Ammon's horn (tissue), 1 donor: ENCODE data around the gene HMGN2.
"Not testable (repeated sequence)": the region's sequence is repeated elsewhere in the genome, so short reads cannot be mapped to it uniquely, and the experiment has no call there.

ENCODE experiments used
- DNase-seq: peaks from one replicate; pipeline ENCODE4 v3.0.0-alpha.2; 2016; ENCODE audit warnings: low spot score

Gene HMGN2

GRCh38 chr1:26477446-26478152 lies 5.4 kb downstream of the HMGN2 start:
- DNase-seq = no peak

DNA sequence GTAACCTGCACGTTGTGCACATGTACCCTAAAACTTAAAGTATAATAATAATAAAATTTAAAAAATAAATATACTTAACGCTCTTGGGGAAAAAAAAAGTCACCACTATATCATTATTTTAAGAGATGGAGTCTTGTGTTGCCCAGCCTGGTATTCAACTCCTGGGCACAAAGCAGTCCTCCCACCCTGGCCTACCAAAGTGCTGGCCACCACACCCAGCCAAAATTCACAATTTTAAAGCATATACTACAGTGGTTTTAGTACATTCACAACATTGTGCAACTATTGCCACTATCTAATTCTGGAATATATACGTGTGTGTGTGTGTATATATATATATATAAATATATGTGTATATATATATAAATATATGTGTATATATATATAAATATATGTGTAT lies 5.9 kb downstream of the HMGN2 start:
- no peak for DNase-seq

DNA sequence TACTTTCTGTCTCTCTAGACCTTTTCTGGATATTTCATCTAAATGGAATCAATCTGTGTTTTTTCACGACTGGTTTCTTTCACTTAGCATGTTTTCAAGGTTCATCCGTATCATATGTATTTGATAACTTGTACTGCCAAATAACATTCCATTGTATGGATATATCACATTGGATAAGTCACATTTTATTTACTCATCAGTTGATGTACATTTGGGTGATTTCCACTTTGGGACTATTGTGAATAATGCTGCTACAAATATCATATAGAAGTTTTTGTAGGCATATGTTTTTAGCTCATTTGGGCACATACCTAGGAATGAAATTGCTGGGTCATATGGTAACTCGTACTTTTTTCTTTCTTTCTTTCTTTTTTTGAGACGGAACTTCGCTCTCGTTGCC lies 6.7 kb downstream of the HMGN2 start:
- no peak for DNase-seq

GRCh38 chr1:26482921-26483320 lies 10.7 kb downstream of the HMGN2 start:
- DNase-seq = no peak

DNA sequence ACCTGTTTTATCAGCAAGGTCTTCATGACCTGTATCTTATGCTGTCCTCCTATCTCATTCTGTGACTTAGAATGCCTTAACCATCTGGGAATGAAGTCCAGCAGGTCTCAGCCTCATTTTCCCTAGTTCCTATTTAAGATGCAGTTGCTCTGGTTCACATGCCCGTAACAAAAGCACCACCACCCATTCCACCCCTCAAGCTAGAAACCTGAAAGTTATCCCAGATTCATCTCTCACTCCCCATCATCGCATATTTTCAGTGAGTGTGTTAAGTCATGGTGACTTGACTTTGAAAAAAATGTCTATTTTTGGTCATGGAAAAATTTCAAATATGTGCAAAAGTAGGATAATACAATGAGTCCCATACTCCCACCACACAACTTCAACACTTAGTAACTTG lies 11.7 kb downstream of the HMGN2 start:
- no peak for DNase-seq

GRCh38 chr1:26490155-26490554 lies 17.9 kb downstream of the HMGN2 start:
- no peak for DNase-seq

GRCh38 chr1:26493267-26493666 lies 21.0 kb downstream of the HMGN2 start:
- DNase-seq = no peak

GRCh38 chr1:26493938-26494337 lies 21.7 kb downstream of the HMGN2 start:
- no peak for DNase-seq

DNA sequence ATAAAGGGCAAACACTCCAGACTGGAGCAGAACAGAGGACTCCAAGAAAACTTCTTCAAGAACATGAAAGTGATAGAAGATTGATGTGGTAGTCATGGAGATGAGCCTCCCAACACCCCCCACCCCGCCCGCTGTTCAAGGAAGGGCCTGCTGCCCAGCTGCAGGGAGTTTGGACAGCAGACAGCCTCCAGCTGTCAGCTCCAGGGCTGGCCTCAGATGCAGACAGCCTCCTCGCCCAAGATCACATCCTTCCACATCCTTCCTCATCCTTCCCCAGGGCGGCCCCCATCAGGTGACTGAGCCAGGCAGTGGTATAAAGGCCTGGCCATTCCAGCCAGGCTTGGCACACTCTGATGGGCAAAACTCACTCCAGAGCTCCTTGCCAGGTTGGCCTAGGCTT lies 24.6 kb downstream of the HMGN2 start:
- no peak for DNase-seq

- no peak for DNase-seq
These were observed 26.7 kb downstream of the HMGN2 start for GRCh38 chr1:26498894-26499293.

DNA sequence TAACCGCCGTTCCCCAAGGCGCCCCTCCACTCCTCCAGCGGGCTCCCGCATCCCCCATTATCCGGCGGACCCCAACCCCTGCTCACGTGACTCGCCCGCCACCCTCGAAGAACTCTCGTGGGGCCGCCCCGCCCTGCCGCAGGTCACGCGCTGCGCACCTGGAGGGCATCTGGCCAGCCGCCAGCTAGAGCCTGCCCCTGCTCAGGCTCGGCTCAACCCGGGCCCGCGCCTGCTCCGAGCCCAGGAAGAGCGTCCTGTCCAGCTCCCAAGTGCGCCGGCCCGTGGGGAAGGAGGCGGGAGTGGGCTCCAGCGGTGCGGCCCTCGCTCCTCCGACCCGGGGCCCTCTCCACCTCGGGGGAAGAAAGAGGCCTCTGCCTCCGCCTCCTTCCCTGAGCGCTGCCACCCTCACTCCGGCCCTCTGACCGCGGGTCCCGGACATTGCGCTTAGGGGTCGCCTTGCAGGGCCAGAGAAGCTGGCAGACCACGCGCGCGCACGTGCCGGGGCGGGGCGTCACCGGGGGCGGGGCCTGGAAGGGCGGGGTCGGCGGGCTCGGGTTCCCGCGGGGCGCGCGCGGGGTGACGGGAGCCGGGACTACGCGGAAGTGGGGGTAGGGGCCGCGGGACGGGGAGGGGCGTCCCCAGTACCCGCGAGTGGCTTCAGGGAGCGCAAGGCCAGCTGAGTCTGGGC lies 28.4 kb downstream of the HMGN2 start:
- peak; percentile 82 for DNase-seq

DNA sequence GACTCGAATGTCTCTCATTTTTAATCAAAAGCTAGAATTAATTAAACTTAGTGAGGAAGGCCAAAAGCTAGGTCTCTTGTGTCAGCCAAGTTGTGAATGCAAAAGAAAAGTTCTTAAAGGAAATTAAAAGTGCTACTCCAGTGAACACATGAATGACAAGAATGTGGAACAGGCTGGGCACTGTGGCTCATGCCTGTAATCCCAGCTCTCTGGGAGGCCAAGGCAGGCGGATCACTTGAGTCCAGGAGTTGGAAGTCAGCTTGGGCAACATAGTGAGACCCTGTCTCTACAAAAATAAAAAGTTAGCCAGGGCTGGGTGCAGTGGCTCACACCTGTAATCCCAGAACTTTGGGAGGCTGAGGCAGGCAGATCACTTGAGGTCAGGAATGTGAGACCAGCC lies 38.5 kb downstream of the HMGN2 start:
- not testable (repeated sequence) for DNase-seq

DNA sequence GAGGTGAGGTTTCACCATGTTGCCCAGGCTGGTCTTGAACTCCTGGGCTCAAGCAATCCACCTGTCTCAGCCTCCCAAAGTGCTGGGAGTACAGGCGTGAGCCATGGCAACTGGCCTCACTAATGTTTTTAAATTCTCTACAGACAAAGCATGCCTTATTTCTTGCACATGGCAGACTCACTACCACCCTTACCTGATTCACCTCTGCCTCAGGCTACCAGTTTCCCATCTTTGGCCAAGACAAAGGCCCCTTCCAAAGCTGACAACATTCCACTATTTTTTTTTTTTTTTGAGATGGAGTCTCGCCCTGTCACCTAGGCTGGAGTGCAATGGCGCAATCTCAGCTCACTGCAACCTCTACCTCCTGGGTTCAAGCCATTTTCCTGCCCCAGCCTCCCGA lies 43.6 kb downstream of the HMGN2 start:
- DNase-seq = not testable (repeated sequence)

- no peak for DNase-seq
These were observed 44.9 kb downstream of the HMGN2 start for GRCh38 chr1:26516987-26517765.

DNA sequence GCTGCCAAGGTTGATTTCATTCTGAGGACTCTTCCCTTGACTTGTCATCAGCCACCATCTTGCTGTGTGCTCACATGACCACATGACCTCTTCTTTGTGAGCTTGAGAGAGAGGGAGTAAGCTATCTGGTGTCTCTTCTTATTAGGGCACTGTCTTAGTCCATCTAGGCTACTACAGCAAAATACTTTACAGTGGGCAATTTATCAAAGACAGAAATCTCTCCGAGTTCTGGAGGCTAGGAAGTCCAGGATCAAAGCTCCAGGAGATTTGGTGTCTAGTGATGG lies 45.5 kb downstream of the HMGN2 start:
- DNase-seq = no peak

GRCh38 chr1:26518355-26518754 lies 46.1 kb downstream of the HMGN2 start:
- no peak for DNase-seq

DNA sequence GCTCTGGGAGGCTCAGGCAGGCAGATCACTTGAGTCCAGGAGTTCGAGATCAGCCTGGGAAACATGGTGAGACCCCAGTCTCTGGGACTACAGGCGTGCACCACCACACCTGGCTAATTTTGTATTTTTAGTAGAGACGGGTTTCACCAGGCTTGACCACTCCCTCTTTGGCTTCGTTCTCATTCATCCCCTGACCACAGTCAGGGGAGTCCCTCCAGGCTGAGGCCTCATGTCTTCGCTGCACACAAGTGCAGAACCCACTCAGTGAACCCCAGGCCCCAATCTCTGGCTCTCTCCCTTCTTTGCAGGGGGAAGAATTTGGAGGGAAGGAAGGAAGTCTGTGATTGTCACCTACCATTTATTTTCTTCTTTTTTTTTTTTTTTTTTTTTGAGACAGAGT lies 48.1 kb downstream of the HMGN2 start:
- no peak for DNase-seq

GRCh38 chr1:26521669-26522030 lies 49.4 kb downstream of the HMGN2 start:
- no peak for DNase-seq

DNA sequence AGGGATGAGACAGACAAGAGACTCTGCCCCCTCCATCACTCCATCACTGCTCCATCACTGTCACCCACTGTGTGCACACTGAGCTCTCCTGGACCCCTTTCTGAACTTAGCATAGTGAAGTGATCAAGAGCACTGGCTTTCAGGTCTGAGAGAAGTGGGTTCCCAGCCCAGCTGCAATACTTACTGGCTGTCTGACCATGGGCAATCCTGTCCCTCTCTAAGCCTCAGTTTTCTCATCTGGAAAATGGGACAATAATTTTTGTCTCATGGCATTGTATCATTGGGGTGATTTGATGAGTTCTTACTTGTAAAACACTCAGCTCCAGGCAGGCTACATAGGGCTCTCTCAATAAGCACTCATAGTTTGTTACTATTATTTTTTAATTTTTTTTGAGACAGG lies 49.8 kb downstream of the HMGN2 start:
- no peak for DNase-seq

DNA sequence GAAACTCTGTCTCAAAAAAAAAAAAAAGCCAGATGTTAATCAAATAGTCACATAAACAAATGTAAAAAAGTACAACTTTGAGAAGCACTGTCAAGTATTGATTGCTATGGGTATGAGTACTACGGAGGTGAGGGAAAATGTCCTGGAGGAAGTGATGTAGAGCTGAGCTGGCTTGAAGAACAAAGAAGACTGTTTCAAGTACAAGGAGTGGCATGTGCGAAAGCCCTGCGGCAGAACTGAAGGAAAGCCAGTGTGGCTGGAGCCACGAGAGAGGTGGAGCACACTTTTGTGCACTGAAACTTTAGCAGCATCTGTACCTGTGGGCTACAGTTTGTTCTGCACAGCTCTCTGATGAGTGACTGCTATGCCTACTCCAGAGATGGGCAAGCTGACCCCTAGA lies 51.9 kb downstream of the HMGN2 start:
- no peak for DNase-seq
